GM21447 (cell line): ENCODE results near the gene RTN4.

Experiments
- ATAC-seq: cut with Tn5 transposase; IDR thresholded peaks from one replicate; pipeline ENCODE4 v1.9.1; 2021; ENCODE audit not compliant: unreplicated experiment

Gene RTN4

DNA sequence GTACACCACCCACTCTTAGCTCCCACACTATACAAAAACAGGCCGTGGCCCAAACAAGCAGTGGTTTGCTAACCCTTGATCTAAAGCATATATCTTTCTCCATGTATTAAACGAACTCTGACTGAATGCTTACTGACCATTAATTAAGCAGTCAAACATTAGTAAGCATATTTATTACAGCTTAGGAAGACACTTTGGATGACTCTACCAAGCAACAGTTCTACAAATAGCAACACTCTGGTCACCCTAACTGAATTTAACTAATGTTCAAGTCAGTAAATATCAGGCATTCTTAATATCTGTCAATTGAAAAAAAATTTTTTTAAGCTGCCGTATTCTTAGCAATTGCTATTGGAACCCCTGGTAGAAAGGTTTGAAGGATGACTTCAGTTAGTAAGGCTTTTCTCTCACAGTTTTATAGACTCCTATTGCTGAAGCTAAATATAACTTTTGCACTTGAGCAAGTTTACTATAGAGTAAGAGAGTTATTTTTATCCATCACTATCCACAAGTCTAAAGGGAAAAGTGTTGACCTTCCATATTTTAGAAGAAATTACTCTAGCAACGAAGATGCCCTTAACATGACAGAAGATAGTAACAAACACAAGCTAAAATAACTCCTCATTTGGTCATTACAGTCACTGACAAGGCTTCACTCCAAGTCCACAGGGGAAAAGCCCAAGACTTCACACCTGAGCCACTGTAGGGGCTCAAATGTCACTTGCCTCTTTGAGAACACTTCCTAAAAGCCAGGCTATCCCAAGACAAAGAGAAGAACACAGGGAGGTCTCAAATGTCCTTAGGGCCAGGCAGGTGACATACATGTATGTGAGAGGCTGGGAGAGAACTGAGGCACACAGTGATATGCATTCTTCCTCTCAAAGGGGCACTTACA, 74.4 kb downstream of the RTN4 start:
- ATAC-seq, result no peak

DNA sequence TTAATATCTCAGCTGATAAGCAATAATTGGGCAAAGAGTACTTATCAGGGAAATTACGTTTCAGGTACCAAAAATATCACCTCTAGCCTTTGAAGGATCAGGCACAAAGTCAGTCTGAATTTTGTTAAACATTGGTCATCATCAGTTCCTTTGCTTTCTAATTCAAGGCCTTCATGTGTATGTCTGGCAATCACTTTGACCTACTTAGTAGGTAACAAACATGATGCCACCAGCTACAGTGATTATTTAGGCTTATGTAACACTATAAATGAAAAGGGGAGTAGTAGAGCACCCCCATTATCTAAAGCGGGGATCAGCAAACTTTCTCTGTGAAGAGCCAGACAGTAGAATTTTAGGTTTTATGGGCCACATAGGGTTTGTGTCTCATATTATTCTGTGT, 75.1 kb downstream of the RTN4 start:
- no peak for ATAC-seq

DNA sequence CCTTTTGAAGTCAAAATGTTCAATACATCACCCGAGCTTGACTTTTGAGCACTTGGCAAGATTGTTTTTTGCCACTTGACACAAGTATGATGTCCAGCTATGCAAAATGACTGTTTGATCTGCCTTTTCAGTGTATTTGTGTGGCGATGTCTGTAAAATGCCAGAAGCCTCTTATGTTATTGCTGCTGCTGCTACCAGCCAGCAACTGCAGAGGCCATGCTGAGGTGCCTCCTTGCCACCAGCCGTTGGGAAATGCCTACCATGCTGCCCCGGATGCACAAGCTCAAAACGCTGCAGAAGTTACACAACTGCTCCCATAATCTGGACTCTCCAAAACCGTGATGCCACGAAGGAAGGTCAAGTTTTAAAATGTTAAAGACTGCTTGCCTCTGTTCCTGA, 80.3 kb downstream of the RTN4 start:
- ATAC-seq, result no peak

DNA sequence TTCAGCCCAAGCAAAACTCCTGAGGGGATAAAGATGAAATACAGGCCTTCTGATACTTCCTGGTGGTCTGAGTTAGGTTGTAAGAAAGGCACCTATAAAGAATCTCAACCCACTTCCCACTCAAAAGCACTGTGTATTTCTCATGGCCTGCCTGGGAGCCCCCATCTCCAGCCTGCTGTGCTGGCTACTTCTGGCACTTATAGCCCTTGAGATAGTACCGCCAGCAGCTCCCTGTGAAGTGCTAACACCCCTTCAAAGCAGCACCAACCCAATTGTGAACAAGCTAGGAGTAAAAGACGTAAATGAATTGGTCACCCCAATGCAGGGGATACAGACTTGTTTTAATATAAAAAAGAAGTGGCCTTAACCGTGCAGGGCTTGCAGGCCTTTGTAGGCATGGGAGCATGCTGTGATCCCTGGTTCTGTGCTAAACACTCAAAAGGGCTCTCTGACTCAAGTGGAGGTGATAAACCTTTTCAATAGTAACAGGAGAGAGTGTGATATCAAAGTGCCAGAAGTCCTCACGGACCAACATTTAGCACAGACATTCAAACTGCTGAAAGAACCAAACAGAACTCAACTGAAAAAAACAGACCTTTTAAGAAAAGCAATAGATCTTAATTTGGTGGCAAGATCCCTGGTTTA, 80.8 kb downstream of the RTN4 start:
- ATAC-seq, result no peak

DNA sequence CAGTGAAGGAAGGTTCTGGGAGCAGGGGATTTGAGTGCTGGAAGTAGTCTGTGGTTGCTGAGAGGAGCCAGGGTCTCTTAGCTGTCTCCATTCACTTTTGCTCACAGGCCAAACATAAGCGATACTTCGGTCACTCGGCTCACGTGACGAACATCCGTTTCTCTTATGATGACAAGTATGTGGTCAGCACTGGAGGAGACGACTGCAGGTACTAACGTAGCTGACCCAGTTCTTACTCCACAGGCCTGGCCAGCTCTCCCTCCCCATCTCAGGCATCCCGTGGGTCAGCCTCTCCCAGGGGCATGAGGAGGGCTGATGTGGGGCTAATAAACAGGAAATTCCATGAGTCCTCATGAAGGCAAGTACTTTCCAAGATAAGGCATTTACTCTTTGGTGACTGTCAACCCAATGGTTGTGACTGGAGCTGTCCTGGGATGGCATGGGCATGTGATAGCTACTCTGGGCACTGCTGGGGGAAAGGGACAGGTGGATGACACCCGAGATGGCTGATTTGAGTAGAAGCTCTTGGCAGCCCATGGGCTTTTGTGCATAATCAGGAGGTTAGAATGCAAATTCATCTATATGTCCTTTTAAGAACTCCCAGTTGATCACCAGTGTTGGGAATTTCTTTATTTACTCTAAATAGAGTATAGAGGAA, 81.6 kb downstream of the RTN4 start:
- ATAC-seq, result no peak

DNA sequence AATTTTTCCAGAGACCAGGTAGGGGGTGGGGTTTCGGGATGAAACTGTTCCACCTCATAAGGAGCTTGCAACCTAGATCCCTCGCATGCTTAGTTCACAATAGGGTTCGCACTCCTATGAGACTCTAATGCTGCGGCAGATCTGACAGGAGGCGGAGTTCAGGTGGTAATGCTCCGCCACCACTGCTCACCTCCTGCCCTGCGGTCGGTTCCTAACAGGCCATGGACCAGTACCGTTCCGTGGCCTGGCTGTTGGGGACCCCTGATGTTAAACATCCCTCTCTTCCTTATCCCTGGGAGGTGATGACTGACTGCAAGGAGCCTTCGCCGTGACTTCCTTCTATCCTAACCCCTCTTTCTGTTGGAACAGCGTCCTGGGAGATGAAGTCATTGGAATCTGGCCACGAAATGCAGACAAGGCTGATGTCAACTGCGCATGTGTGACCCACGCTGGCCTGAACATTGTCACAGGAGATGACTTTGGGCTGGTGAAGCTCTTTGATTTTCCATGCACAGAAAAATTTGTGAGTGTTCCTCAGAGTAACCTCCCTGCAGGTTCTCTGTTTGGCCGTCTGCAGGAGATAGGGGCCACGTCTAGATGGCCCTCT, 82.4 kb downstream of the RTN4 start:
- no peak for ATAC-seq

DNA sequence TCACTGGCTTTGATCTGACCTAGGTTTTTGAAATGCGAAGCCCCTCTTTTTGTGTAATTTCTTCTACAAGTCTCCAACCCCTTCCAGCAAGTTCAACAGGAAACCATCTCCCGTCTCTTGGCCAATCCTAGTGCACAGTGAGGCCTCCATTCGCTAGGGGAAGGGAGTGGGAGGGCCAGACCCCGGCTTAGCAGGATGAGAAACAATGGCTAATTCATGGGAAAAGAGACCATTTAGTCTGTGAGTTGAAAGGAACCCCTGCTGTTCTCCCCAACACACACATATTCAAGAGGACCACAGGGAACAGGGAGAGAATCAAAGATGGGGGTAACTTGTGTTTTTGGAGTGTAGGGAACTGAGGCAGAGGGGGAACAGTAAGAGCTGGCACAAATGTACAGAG, 83.0 kb downstream of the RTN4 start:
- no peak for ATAC-seq

DNA sequence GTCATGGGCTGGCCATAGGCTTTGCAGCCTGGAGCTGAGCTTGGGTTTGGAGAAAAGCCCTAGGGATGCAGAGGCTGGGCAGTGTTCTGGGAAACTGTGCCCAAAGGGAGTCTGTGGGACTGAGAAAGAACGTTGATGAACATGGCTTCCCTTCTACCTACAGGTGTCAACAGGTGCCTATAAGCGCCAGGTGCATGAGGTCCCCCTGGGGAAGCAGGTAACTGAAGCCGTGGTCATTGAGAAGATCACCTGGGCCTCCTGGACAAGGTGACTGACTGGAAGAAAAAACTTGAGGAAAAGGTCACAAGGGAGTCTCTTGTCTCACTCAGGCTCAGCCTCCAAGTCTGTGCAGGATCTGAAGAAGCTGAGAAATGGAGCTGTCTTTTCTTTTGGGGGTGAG, 83.4 kb downstream of the RTN4 start:
- ATAC-seq, result no peak

DNA sequence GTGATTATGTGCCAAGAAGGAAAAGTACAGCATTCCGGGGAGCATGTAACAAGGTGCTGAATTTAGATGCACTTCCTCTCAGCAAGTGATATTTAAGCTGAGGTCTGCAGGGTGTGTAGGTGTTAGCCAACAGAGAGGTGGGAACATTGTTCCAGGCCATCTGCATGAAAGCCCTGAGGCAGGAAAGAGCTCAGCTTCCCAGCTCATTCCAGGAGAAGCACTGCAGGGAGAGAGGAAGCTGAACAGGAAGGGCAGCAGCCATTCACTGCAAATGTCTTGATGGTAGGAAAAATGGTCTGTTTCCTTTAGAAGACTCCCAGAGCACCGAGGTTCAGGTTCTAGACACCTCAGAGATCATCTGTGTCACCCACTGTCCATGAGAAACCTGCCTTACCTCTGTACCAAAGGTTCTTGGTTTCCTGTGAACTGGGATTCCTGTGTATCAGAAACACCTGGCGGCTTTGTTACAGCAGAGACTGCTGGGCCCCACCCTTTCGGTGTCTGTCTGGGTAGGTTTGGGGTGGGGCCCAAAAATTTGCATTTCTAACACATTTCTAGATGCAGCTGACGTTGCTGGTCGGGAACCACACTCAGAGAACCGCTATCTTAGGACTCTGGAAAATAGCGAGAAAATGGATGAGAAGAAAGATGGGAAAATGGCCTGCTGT, 84.0 kb downstream of the RTN4 start:
- no peak for ATAC-seq

DNA sequence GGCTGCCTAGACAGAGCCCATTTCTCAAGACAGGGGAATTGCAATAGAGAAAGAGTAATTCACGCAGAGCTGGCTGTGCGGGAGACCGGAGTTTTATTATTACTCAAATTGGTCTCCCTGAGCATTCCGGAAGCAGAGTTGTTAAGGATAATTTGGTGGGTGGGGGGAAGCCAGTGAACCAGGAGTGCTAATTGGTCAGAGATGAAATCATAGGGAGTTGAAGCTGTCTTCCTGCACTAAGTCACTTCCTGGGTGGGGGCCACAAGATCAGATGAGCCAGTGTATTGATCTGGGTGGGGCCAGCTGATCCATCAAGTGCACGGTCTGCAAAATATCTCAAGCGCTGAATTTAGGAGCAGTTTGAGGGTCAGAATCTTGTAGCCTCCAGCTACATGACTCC, 84.8 kb downstream of the RTN4 start:
- no peak for ATAC-seq

DNA sequence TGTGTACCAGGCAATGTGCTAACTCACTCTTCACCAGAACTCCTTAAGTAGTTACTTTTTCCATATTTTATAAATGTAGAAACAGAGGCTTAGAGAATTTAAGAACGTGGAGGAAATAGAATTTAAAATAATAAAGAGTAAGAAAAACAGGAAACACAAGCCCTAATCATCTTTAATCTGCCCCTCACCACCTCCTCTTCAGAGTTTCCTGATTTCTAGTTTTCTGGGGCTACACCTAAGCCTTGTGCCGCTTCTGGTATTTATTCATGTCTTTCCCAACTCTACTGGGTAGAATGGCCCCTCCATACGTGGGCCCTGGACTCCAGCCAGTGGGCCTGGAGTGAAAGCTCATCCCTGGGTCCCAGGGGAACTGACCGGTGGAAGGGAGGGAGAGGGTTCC, 85.4 kb downstream of the RTN4 start:
- no peak for ATAC-seq

DNA sequence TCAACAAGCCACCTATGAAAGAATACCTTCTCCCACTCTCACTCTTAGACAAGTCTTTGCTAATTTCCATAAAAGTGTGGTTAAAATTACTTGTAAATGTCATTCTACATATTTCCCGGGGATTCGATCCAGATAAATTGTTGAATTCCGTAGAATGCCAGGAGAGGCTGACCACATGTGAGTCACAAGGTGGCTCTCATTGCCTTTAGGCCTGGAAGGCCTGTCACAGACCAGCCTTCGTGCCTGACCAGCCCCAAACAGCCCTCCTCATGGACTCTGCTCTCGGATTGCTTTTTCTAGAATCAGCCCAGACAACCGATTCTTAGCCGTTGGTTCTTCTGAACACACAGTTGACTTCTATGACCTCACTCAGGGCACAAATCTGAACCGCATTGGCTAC, 86.0 kb downstream of the RTN4 start:
- no peak for ATAC-seq

DNA sequence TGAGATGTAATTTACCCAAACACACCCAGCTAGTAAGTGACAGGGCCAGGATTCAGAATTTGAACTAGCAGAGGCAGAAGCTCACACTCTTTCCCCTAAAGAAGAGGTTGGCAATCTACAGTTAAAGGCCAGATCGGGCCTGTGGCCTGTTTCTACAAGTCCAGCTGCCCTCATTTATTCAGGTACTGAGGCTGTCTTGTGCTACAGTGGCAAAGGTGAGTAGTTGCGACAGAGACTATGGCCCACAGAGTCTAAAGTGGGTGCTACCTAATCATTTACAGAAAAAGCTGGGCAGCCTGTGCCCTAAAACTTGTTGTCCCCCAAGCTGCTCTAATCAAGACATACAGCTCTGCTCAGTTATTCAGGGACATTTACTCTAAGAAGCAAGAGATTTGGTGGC, 86.8 kb downstream of the RTN4 start:
- no peak for ATAC-seq

DNA sequence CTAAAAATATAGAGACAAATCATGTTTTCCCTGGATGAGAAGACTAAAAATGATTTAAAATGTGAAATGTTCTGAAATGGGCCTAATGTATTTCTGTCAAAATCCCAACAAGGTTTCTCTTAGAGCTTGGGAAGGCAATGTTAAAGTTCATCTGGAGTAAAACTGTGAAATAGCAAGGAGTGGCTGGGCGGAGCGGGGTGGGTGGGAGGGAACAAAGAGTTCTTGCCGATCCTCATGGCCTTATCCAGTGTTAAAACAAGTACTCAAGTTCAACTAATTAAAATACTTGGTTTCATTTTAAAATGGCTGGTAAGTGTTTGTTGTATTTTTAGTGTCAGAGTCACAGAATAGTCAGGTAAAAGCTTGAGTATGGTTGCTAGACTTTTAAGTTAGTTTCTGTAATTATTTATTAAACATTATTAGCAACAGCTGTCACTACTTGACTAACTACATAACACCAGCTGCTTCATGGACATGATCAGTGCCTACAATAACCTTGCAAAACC, 87.3 kb downstream of the RTN4 start:
- no peak for ATAC-seq

DNA sequence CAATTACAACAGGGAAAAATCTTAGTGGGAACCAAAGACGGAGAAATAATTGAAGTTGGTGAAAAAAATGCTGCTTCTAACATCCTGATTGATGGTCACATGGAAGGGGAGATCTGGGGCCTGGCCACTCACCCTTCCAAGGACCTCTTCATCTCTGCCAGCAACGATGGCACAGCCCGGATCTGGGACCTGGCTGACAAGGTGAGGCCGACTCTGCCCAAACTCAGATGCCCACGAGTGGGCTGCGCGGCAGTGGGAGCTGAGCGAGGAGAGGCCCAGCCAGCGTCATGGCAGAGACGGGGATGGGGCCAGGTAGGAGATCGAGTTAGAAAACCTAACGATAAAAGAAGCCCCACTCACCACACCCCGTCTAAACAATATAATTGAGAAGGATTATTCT, 87.7 kb downstream of the RTN4 start:
- no peak for ATAC-seq

DNA sequence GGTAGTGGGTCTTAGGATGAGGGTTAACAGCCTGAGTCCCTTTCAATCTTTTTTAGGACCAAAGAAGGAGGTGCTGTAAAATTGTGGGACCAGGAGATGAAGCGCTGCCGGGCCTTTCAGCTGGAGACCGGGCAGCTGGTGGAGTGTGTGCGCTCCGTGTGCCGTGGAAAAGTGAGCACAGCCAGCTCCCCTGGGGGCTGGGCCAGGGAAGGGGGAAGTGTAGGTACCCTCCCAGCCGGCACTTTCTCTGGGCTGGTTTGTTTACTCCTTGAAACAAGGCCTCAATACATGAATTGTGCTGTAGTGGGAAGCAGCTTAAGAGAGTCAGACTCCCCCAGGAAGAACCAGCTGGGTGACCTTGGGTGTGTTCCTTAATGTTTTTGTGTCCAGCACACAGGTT, 90.1 kb downstream of the RTN4 start:
- no peak for ATAC-seq

DNA sequence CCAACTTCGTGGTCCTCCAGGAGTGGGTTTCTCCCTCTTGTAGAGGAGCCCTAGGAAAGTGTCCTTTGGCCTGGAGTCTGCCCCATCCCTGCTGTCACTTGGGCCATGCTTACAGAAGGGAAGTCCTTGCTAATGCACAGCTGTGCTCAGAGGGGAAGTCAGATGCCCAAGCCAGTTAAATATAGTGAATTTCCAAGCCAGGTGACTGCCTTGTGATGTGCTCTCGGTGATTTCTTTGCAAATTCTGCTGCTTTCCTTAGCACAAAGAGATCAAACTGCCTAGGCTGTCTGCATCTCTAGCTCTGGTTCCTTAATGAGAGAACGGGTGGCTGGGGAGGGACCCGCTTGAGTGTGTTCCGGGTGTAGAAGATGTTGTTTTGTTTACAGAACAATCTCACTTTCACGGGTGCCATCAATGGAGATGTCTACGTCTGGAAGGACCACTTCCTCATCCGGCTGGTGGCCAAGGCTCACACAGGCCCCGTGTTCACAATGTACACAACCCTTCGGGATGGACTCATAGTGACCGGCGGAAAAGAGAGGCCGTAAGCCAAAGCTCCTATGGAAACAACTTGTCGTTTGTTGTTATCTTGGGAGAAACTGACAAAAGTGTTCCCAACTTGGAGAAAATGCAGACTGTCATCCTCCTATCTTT, 91.4 kb downstream of the RTN4 start:
- ATAC-seq, result no peak

DNA sequence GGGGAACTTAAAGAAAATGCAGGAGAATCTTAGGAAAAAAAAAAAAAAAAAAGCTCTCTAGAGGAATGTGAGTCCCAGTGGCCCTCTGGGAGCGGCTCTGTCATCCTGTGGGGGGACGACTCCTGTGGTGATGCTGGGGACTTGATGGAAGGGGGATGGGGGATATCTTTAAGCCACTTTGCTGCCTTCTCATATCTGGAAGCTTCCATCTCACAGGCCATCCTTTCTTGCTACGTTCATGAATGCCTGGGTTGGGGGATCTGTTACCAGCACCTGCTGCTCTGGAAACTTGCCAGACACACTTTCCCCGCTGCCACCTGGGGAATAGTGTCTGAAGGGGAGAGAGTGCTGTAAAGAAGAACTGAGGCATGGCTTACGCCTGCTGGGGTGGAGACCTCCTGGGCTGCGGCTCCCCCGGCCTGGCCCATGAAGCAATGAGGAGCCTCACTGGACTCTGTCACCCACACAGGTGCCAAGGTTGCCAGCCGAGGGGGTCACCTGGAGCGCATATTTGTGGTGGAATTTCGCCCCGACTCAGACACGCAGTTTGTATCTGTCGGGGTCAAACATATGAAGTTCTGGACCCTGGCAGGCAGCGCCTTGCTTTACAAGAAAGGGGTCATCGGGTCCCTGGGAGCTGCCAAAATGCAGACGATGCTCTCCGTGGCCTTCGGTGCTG, 92.8 kb downstream of the RTN4 start:
- ATAC-seq, result no peak

DNA sequence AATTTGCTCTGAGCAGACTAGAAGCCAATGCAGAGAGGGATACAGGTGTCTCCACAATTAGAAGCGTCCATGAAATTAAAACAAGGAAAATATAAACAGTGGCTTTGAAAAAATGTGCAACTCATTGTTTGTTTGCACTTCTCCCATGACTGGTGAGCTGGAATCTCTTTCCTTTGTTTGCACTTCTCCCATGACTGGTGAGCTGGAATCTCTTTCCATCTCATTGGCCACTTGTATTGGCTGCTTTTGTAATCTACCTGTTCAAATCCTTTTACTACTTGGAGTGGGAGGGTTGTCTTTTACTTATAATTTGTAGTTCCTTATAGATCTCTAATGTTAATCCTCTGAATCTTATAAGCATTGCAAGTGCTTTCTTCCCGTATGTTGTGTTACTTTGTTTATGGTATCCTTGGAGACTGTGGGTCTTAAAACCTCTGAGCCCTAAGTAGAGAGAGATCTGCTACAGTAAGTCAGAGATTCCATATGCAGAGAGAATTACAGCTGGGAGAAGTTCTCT, 94.1 kb downstream of the RTN4 start:
- no peak for ATAC-seq
